GM12892 (cell line): ENCODE results near the gene TMEM238.

Source experiments
- DNase-seq: peaks from one replicate; pipeline ENCODE4 v3.0.0; 2011; ENCODE audit not compliant: insufficient read length
- FAIRE-seq: peaks from 2 replicates; lab custom pipeline; 2011; peaks lifted over from hg19 to GRCh38; lab: Jason Lieb, UNC
- POLR2A ChIP-seq: IDR thresholded peaks from 2 replicates; pipeline ENCODE4 v1.6.1; 2011; ENCODE audit warnings: low read depth, low read length, control low read depth
- POLR2AphosphoS5 ChIP-seq: IDR thresholded peaks from 2 replicates; pipeline ENCODE4 v1.6.1; 2011; ENCODE audit warnings: low read depth, low read length, control low read depth
- TAF1 ChIP-seq: IDR thresholded peaks from 2 replicates; pipeline ENCODE4 v1.6.1; 2011; ENCODE audit warnings: low read depth, mild to moderate bottlenecking, control low read depth, low read length, borderline replicate concordance

TMEM238 gene

GRCh38 chr19:55350620-55351315, 33.3 kb downstream of the TMEM238 start:
- no peak for FAIRE-seq
- TF ChIP-seq POLR2A (no peak), TAF1 (no peak), POLR2AphosphoS5 (no peak)

GRCh38 chr19:55348317-55349034, 35.6 kb downstream of the TMEM238 start:
- FAIRE-seq (no peak), DNase-seq (no peak)
- TF ChIP-seq POLR2AphosphoS5: no peak
- TF ChIP-seq POLR2A: no peak
- TF ChIP-seq TAF1: no peak

More at GRCh38 chr19:55350620-55351315, 33.3 kb downstream of the TMEM238 start:
- no peak for DNase-seq

- TF ChIP-seq POLR2AphosphoS5 (no peak), TAF1 (no peak), POLR2A (no peak)
- no peak for DNase-seq
- no peak for FAIRE-seq
Observed at GRCh38 chr19:55347442-55348009, 36.6 kb downstream of the TMEM238 start.

- TF ChIP-seq POLR2A (no peak), TAF1 (no peak), POLR2AphosphoS5 (no peak)
- DNase-seq (no peak), FAIRE-seq (no peak)
Observed at GRCh38 chr19:55346725-55347441, 37.2 kb downstream of the TMEM238 start.

- TF ChIP-seq POLR2AphosphoS5: no peak
- no peak for TF ChIP-seq POLR2A
- no peak for TF ChIP-seq TAF1
- FAIRE-seq: no peak
- no peak for DNase-seq
Observed at GRCh38 chr19:55345818-55346724, 38.0 kb downstream of the TMEM238 start.

GRCh38 chr19:55345101-55345817, 38.8 kb downstream of the TMEM238 start:
- no peak for DNase-seq
- TF ChIP-seq POLR2A: no peak
- no peak for TF ChIP-seq POLR2AphosphoS5
- TF ChIP-seq TAF1: no peak
- no peak for FAIRE-seq

- DNase-seq (no peak), FAIRE-seq (no peak)
- TF ChIP-seq TAF1 (no peak), POLR2A (no peak), POLR2AphosphoS5 (no peak)
Observed at GRCh38 chr19:55344444-55344843, 39.6 kb downstream of the TMEM238 start.

GRCh38 chr19:55341595-55342531, 42.2 kb downstream of the TMEM238 start:
- no peak for TF ChIP-seq POLR2A
- FAIRE-seq (no peak), DNase-seq (no peak)

GRCh38 chr19:55341171-55341588, 42.9 kb downstream of the TMEM238 start:
- DNase-seq (peak; percentile 94), FAIRE-seq (peak; percentile 83)
- TF ChIP-seq POLR2AphosphoS5 (no peak), POLR2A (no peak), TAF1 (no peak)
